Stimulated activated CD8-positive, alpha-beta memory T cell treated with anti-CD3 and anti-CD28 coated beads, Interleukin-15, amount 100 ng/mL, for 1 hour (primary cell): ENCODE results near the gene STK4.

ENCODE experiments used
- DNase-seq: peaks from one replicate; pipeline ENCODE4 v3.0.0-alpha.2; 2020; ENCODE audit warnings: low read depth

Gene STK4

GRCh38 chr20:45029884-45030283 lies 63.6 kb downstream of the STK4 start:
- no peak for DNase-seq

- no peak for DNase-seq
Measured at GRCh38 chr20:45032276-45032675, 66.0 kb downstream of the STK4 start.

GRCh38 chr20:45032781-45033180 lies 66.5 kb downstream of the STK4 start:
- DNase-seq = no peak

GRCh38 chr20:45034436-45034835 lies 68.1 kb downstream of the STK4 start:
- DNase-seq = no peak

GRCh38 chr20:45036044-45036755 lies 69.9 kb downstream of the STK4 start:
- no peak for DNase-seq

GRCh38 chr20:45037050-45037449 lies 70.7 kb downstream of the STK4 start:
- DNase-seq = no peak

- DNase-seq = no peak
Measured at GRCh38 chr20:45037635-45038034, 71.3 kb downstream of the STK4 start.

GRCh38 chr20:45038745-45039474 lies 72.6 kb downstream of the STK4 start:
- DNase-seq = no peak

GRCh38 chr20:45039475-45039820 lies 73.1 kb downstream of the STK4 start:
- DNase-seq = no peak

GRCh38 chr20:45041464-45042337 lies 75.4 kb downstream of the STK4 start:
- no peak for DNase-seq

GRCh38 chr20:45042978-45043377 lies 76.7 kb downstream of the STK4 start:
- DNase-seq = no peak

- DNase-seq = no peak
Measured at GRCh38 chr20:45044084-45044573, 77.8 kb downstream of the STK4 start.

GRCh38 chr20:45044601-45045000 lies 78.3 kb downstream of the STK4 start:
- DNase-seq = no peak

GRCh38 chr20:45047581-45048119 lies 81.3 kb downstream of the STK4 start:
- DNase-seq = no peak

GRCh38 chr20:45049438-45049837 lies 83.1 kb downstream of the STK4 start:
- no peak for DNase-seq

- DNase-seq = no peak
Measured at GRCh38 chr20:45049904-45050471, 83.7 kb downstream of the STK4 start.

GRCh38 chr20:45051204-45052060 lies 85.1 kb downstream of the STK4 start:
- DNase-seq = no peak

GRCh38 chr20:45052698-45053429 lies 86.6 kb downstream of the STK4 start:
- no peak for DNase-seq

GRCh38 chr20:45053430-45054351 lies 87.4 kb downstream of the STK4 start:
- no peak for DNase-seq
